GM18526 (cell line): ENCODE measurements around the gene KRTAP17-1.
"Not testable (repeated sequence)": the region's sequence is repeated elsewhere in the genome, so short reads cannot be mapped to it uniquely, and the experiment has no call there.

Source experiments
- POLR2A ChIP-seq: IDR thresholded peaks from 3 replicates; pipeline ENCODE4 v1.6.1; 2011; ENCODE audit not compliant: insufficient read length; ENCODE audit errors: extremely low read depth

Gene KRTAP17-1

DNA sequence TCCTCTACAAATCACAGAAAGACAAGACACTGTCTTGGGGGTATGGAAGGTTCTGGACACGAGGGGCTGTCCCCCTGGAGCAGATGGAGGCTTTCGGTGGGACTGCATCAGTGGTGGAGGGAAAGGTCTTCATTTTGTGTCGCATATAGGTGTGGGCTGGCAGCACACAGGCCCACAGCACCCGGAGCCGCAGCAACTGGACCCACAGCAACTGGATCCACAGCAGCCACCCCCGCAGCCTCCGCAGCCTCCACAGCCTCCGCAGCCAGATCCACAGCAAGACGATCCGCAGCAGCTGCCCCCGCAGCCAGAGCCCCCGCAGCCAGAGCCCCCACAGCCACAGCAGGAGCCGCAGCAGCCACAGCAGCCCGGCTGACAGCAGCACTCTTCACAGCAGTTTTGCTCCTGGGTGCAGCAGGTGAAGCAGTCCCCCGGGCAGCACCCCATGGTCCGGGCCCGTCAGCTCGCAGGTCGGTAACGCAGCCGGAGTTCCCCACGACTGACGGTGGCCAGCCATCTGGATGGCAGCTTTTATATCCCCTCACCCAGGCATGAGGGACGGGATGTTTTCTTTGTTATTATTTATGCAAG lies at the start of gene KRTAP17-1:
Gene KRTAP17-1, minus strand, starts transcription at position 507 of the 591 bp plus-strand sequence. Its CDS starts 60 bp downstream, at position 447.
- TF ChIP-seq POLR2A = no peak

DNA sequence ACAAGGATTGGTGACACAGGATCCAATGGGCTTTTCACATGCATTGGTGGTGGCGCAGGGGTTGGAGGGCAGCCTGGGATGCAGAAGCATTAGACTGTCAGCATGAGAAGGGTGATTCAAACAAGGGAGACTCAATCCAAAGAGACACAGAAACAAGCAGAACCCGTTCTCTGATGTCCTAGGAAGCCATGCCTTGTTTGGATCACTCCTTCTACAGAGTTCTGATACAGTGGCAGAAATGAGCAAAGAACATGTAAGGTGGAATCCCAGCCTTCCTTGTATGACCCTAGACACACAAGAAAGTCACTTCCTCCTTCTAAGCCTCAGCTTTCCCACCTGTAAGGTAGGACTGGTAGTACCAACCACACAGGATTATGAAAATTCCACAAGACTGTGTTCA lies 48.4 kb upstream of the KRTAP17-1 start:
- no peak for TF ChIP-seq POLR2A

- TF ChIP-seq POLR2A = no peak
These were observed 44.9 kb upstream of the KRTAP17-1 start for GRCh38 chr17:41360296-41360995.

- no peak for TF ChIP-seq POLR2A
These were observed 39.0 kb upstream of the KRTAP17-1 start for GRCh38 chr17:41354536-41354935.

DNA sequence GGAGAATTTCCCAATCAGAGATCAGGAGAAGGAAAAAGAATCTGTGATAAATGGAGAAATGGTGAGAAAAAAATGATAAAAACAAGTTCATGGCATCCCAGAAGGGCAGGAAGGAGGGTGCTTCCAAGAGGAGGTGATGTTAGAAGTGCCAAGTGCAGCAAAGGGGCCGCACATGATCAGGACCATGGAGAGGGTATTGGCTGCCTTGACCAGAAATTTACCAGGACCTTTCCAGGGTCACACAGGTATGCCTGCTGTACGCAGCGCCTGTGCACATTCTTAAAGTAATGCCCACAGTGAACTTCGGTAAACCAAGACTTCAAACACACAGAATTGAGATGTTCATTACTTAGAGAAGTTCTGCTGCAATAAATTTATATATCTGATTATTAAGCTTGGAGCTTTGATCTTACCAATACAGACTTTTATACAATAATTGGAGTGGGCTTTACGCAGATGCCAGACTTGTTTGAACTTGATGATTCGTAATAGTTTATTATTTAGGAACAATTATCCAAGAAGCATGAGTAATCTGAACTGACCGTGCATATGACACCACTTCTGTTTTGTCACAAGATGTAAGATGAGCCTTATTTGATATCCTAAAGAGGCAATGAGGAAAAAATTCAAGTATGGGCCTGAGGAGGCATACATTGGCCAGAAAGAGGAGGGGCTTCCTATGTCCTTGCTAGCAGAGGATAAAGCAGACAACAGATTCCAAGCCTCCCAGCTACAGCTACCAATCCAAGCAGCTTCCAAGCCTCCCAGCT lies 37.3 kb upstream of the KRTAP17-1 start:
- no peak for TF ChIP-seq POLR2A

DNA sequence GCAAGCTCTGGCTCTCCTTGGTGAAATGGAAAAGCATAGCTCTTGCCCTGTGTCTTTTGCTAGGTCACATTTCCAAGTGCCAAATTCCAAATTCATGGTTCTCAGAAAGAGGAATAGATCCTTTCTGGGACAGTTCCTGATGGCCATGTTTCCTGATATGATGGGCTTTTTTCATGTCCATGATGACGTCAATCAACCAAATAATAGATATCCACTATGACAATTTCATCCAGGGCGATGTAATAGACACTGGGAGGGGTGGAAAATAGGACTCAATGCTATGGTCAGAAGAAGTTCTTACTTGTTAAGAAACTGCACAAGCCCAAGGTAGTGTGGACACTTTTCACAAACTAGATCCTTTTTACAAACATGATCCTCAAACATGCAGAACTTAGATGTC lies 35.7 kb upstream of the KRTAP17-1 start:
- no peak for TF ChIP-seq POLR2A

DNA sequence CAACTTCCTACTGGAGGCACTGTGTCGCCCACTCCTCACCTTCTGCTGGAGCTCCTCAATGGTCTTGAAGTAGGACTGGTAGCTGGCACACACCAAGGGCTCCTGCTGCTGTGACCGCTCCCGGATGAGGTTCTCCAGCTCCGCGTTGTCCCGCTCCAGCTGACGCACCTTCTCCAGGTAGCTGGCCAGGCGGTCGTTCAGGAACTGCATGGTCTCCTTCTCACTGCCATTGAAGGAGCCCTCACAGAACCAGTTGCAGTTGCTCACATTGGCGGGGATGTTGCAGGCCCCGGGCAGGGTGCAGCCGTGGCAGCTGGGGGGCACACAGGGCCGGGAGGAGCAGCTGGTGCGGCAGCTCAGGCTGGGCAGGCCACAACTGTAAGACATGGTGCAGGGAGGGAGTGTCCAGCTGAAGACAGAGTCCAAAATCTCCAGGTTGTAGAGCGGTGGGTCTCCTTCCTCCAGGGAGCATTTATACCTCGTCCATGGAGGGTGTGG lies 34.9 kb upstream of the KRTAP17-1 start, which contains the start of gene KRT33A:
Gene KRT33A, minus strand, starts transcription at position 448 of the 498 bp plus-strand sequence. Its CDS starts 61 bp downstream, at position 387.
- TF ChIP-seq POLR2A = not testable (repeated sequence)

- no peak for TF ChIP-seq POLR2A
These were observed 32.6 kb upstream of the KRTAP17-1 start for GRCh38 chr17:41347869-41348760.

DNA sequence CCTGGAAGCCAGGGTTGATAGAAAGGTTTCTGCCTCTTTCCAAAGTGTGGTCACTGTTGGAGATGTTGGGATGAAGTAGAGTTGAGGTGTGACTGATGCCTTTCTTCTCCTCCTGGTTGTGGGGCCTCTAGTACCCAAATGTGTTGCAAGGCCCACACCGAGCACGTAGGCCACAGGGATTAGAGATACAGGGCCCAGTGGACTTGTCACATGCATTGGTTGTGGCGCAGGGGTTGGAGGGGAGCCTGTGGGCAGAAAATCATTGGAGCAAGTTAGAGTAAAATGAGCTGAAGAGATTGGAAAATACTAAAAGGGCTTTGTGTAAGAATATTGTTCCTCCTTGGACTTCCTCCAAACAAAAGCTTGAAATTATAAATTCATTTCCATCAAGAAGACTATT lies 30.5 kb upstream of the KRTAP17-1 start:
- no peak for TF ChIP-seq POLR2A

GRCh38 chr17:41343029-41343428 lies 27.5 kb upstream of the KRTAP17-1 start:
- TF ChIP-seq POLR2A = no peak

- TF ChIP-seq POLR2A = no peak
These were observed 25.7 kb upstream of the KRTAP17-1 start for GRCh38 chr17:41340934-41341861.

DNA sequence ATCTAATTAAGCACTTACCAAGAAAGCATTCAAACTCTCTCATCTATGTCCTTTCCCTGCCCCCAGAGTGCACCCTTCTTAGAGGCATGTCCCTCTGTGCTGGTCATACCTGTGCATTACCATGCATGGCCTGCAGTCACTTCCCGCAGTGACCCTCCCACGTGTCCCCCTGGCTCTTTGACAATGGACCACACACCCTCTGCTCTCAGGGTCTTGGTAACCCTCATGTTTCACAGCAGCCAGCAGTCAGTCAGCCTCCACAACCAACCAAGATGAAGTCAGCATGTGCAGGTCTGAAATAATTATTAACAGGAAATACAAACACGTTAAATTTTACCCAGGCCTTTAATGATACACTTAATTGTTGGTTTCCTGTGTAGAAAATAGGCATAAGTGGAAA lies 25.0 kb upstream of the KRTAP17-1 start:
- TF ChIP-seq POLR2A = no peak

GRCh38 chr17:41339571-41340172 lies 24.2 kb upstream of the KRTAP17-1 start:
- TF ChIP-seq POLR2A = no peak
